GM20000 (cell line): ENCODE data around the gene ABHD17C.

Experiments
- DNase-seq: peaks from one replicate; pipeline ENCODE4 v3.0.0; 2012; ENCODE audit warnings: low spot score
- CTCF ChIP-seq: IDR thresholded peaks from 2 replicates; pipeline ENCODE4 v1.5.1; 2012; ENCODE audit warnings: mild to moderate bottlenecking, control low read depth; ENCODE audit errors: extremely low read depth, missing control alignments

ABHD17C gene

GRCh38 chr15:80769829-80770705 is 75.0 kb downstream of the ABHD17C start:
- DNase-seq: no peak
- TF ChIP-seq CTCF: no peak

- no peak for DNase-seq
Measured at GRCh38 chr15:80773122-80773551, 78.0 kb downstream of the ABHD17C start.

GRCh38 chr15:80773792-80774352 is 78.8 kb downstream of the ABHD17C start:
- DNase-seq: no peak
- TF ChIP-seq CTCF: no peak

More at GRCh38 chr15:80773122-80773551, 78.0 kb downstream of the ABHD17C start:
- TF ChIP-seq CTCF: no peak

GRCh38 chr15:80774486-80774885 is 79.4 kb downstream of the ABHD17C start:
- no peak for DNase-seq
- no peak for TF ChIP-seq CTCF

- TF ChIP-seq CTCF: no peak
- no peak for DNase-seq
Measured at GRCh38 chr15:80775338-80775737, 80.2 kb downstream of the ABHD17C start.

GRCh38 chr15:80776420-80777045 is 81.4 kb downstream of the ABHD17C start:
- peak; percentile 84 for TF ChIP-seq CTCF
- peak; percentile 86 for DNase-seq

- TF ChIP-seq CTCF: no peak
- no peak for DNase-seq
Measured at GRCh38 chr15:80777137-80777536, 82.0 kb downstream of the ABHD17C start.
